GM19240 (cell line): ENCODE data around the gene STRIT1.
"Not testable (repeated sequence)": the region's sequence is repeated elsewhere in the genome, so short reads cannot be mapped to it uniquely, and the experiment has no call there.

Source experiments
- DNase-seq: peaks from one replicate; pipeline ENCODE4 v3.0.0; 2011; ENCODE audit warnings: low spot score; ENCODE audit not compliant: insufficient read length

STRIT1 gene

GRCh38 chr3:155271343-155271613 is 22.2 kb downstream of the STRIT1 start:
- no peak for DNase-seq

DNA sequence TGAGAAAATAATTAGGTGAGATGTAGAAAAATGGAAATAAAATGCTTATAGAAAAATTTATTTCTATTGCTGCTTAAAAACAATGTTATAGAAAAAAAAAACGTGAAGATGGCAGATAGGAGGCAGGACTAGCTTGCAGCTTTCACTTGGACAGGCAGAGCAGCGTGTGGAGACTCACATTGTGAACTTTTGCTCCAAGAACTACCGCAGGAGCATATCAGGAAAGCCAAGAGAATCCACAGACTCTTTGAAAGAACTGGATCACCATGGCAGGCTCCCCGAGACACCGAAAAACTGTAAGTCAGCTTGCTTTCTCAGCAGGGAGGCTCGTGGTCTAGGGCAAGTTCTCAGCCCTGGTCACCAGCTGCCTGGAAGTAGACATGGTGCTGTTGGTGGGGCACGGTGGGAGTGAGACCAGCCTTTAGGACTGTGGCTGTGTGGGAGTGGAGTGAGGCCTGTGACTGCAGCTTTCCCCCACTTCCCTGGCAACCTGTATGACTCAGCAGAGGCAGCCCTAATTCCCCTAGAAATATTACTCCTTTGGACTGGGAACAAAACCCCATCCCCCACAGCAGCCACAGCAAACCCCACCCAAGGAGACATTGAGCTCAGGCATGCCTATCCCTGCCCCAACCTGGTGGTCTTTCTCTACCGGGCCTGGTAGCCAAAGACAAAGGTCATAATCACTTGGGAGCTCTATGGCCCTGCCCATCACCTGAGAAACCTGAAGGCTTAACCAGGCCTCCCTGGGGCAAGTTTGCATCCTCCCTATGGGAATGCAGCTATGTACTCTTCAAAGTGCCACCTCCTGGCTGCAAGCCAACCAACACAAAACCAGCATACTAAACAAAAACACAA is 22.8 kb downstream of the STRIT1 start:
- no peak for DNase-seq

GRCh38 chr3:155270063-155270462 is 23.4 kb downstream of the STRIT1 start:
- DNase-seq = no peak

- DNase-seq = not testable (repeated sequence)
These were observed 30.6 kb downstream of the STRIT1 start for GRCh38 chr3:155262855-155263254.

GRCh38 chr3:155262295-155262694 is 31.2 kb downstream of the STRIT1 start:
- DNase-seq = no peak

DNA sequence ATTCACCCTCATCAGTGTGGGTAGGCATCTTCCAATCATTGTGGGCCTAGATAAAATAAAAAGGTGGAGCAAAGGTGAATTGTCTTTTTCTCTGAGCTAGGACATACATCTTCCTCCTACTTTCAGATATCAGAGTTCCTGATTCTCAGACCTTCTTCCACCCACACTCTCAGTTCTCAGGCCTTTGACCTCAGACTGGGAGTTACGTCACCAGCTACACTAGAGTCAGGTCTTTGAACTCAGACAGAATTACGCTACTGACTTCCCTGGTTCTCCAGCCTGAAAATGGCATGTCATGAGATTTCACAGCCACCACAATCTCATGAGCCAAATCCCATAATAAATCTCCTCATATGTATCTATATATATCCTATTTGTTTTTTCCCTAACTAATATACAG is 39.0 kb downstream of the STRIT1 start:
- no peak for DNase-seq

DNA sequence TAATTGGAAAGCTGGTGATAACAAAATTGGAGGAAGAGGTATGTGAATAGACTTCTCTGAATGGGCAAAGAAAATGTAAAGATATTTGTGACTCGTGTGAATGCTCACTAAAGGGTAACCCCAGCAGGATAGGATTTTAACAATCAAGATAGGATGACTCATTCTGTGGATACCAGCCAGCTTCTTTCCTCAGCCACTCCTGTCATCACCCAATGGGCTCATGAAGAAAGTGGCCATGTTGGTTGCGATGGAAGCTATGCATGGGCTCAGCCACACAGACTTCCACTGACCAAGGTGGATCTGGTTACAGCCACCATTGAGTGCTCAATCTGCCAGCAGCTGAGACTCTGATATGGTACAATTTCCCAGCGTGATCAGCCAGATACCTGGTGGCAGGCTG is 40.9 kb downstream of the STRIT1 start:
- no peak for DNase-seq

GRCh38 chr3:155252021-155252420 is 41.5 kb downstream of the STRIT1 start:
- DNase-seq = no peak

GRCh38 chr3:155248531-155249187 is 44.8 kb downstream of the STRIT1 start:
- DNase-seq = no peak

GRCh38 chr3:155244699-155245098 is 48.8 kb downstream of the STRIT1 start:
- DNase-seq = no peak

DNA sequence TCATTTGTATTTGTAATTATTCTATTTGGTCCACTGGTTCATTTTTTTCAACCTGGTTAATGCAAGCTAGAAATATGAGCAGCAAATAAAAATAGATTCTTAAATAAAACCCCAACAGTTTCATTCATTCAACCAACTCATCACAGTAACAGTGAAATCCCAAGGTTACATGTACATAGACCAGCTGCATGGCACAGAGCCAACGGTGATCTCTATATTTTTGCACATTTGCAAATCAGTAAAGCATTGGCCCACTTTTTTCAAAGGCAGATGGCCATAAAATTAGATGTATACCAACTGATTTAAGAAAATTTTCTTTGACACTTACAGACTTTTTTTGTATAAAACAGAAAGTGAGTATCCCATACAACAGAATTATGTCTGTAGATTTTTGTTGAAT is 49.3 kb downstream of the STRIT1 start:
- no peak for DNase-seq

- DNase-seq = no peak
These were observed 50.0 kb downstream of the STRIT1 start for GRCh38 chr3:155243512-155243921.

GRCh38 chr3:155242342-155242741 is 51.1 kb downstream of the STRIT1 start:
- no peak for DNase-seq

DNA sequence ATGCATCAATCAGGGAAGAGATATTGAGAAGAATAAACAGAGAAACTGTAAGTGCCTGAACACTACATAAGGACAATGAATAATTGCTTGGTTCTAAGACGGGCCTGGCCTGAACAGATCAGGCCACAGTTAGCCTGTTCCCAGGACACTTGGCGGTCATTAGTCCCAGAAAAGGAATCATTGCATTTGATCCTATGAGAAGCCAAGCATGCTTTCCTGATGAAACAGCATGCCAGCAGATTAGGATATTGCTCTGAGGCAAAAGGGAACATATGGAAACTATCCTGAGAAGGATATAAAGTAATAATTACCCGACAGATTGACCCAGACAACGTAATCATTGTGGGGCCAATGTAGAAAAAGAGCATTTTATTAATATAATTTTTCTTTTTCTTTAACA is 51.9 kb downstream of the STRIT1 start:
- DNase-seq = no peak
